Transverse colon (tissue), 4 donors: ENCODE measurements around the gene MAZ.

Source experiments
- CTCF ChIP-seq, 5 experiments: fragments of 200-600 bp in 3 of 5; fragments of 450-650 bp in 2 of 5; sonication (generic) in 3 of 5; IDR thresholded peaks; 1 replicate in 2 of 5; 2 replicates in 3 of 5; pipeline ENCODE4 v1.5.1; 2016 to 2017; ENCODE audit warnings: antibody characterized with exemption in 5 of 5, inconsistent platforms in 3 of 5, mild to moderate bottlenecking in 2 of 5, moderate library complexity in 1 of 5
- EP300 ChIP-seq: sonication (generic); formaldehyde crosslinking; IDR thresholded peaks from one replicate; pipeline ENCODE4 v1.6.1; 2017; ENCODE audit warnings: antibody characterized with exemption, low read depth
- POLR2AphosphoS5 ChIP-seq, 3 donors: sonication (generic); formaldehyde crosslinking; IDR thresholded peaks; one replicate each; pipeline ENCODE4 v1.6.1; 2016; ENCODE audit warnings: antibody characterized with exemption in 3 of 3

- TF ChIP-seq POLR2AphosphoS5 (IDR thresholded peaks at IDR 0.05) (peak in 1 of 3 donors; percentile 3), EP300 (no peak), CTCF (IDR thresholded peaks at IDR 0.05) (no peak)
Measured at GRCh38 chr16:29849505-29849904, 43.2 kb downstream of the MAZ start.
